Measurements from ENCODE around the gene CCL3.

Gene CCL3

GRCh38 chr17:36057911-36058310 is 32.0 kb downstream of the CCL3 start:
- TF ChIP-seq, protein P1, sequence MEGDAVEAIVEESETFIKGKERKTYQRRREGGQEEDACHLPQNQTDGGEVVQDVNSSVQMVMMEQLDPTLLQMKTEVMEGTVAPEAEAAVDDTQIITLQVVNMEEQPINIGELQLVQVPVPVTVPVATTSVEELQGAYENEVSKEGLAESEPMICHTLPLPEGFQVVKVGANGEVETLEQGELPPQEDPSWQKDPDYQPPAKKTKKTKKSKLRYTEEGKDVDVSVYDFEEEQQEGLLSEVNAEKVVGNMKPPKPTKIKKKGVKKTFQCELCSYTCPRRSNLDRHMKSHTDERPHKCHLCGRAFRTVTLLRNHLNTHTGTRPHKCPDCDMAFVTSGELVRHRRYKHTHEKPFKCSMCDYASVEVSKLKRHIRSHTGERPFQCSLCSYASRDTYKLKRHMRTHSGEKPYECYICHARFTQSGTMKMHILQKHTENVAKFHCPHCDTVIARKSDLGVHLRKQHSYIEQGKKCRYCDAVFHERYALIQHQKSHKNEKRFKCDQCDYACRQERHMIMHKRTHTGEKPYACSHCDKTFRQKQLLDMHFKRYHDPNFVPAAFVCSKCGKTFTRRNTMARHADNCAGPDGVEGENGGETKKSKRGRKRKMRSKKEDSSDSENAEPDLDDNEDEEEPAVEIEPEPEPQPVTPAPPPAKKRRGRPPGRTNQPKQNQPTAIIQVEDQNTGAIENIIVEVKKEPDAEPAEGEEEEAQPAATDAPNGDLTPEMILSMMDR (IDR thresholded peaks at IDR 0.05; ENCODE audit: low read depth, low read length), result no peak
- DNase-seq (ENCODE audit: extremely low read depth, low read depth), result no peak

DNA sequence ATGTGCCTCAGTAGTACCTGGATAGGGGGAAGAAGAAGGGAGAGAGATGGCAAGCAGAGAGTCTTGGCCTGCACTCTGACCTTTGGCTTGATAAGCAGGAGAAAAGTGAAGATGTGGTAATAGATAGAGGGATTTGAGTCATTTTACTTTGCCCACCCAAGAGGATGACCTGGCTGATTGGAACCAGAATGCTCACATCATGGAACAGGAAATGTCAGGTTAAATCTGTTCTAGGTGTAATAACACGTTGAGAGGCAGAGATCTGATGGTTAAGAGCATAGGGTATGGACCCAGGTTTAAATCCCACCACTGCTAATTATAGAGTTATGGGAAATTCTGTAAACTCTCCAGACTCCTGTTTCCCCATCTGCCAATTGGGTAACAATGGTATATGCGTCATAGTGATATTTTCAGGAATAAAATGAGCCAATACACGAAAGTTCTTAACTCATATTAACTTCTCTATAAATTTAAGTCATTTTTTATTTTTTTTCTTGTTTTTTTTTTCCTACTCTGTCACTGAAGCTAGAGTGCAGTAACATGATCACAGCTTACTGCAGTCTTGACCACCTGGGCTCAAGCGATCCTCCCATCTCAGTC is 33.9 kb downstream of the CCL3 start:
- DNase-seq (ENCODE audit: extremely low read depth, low read depth), result no peak
- TF ChIP-seq, protein P1 (IDR thresholded peaks at IDR 0.05; ENCODE audit: low read depth, low read length), result no peak

GRCh38 chr17:36055171-36055570 is 34.8 kb downstream of the CCL3 start:
- no peak for DNase-seq (ENCODE audit: extremely low read depth, low read depth)
- TF ChIP-seq, protein P1 (IDR thresholded peaks at IDR 0.05; ENCODE audit: low read depth, low read length), result no peak

DNA sequence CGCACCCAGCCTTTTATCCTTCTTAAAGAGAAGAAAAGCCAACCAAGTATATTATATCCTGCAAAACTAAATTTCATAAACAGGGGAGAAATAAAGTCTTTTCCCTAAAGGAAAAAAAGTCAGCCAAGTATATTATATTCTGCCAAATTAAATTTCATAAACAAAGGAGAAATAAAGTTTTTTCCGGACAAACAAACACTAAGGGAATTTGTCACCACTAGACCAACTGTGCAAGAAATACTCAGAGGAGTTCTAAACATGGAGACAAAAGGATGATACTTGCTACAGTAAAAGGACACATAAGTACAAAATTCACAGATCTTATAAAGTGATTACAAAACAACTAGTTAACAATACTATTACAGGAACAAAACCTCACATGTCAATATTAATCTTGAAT is 40.3 kb downstream of the CCL3 start:
- no peak for DNase-seq (ENCODE audit: extremely low read depth, low read depth)
- TF ChIP-seq, protein P1 (IDR thresholded peaks at IDR 0.05; ENCODE audit: low read depth, low read length), result no peak

DNA sequence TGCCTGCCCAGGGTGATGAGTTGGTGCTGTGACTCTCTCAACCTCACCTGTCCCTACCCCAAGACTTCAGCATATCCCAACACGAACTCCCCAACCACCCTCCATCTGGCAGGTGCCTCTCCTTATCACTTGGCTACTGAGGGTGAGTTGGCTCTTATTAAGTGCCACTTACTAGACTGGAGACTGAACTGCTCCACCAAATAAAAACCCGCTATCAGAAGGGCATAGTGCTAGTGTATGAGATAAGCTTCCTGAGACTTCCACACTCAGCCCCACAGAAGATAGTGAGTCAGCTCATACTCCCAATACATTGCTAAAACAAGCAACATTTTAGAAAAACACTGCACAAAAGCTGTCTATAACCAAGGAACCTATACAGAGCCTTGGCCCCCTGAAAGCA is 41.9 kb downstream of the CCL3 start:
- TF ChIP-seq, protein P1 (IDR thresholded peaks at IDR 0.05; ENCODE audit: low read depth, low read length), result no peak
- DNase-seq (ENCODE audit: extremely low read depth, low read depth), result no peak

All from AG09319 (cell line).